CD4-positive, alpha-beta T cell treated with Interleukin-4 for 4 hours (primary cell): Measurements from ENCODE around the gene VWA5B2.

Experiments
- DNase-seq: peaks from one replicate; pipeline ENCODE4 v3.0.0-alpha.2; 2020

Gene VWA5B2

GRCh38 chr3:184229394-184230080, at the start of gene VWA5B2:
VWA5B2 (plus strand) TSS chr3:184229585; CDS start chr3:184230529, 944 bp downstream.
- DNase-seq: peak; percentile 62

GRCh38 chr3:184180165-184180564, 49.2 kb upstream of the VWA5B2 start:
- DNase-seq: no peak

GRCh38 chr3:184181596-184181995, 47.8 kb upstream of the VWA5B2 start:
- no peak for DNase-seq

DNA sequence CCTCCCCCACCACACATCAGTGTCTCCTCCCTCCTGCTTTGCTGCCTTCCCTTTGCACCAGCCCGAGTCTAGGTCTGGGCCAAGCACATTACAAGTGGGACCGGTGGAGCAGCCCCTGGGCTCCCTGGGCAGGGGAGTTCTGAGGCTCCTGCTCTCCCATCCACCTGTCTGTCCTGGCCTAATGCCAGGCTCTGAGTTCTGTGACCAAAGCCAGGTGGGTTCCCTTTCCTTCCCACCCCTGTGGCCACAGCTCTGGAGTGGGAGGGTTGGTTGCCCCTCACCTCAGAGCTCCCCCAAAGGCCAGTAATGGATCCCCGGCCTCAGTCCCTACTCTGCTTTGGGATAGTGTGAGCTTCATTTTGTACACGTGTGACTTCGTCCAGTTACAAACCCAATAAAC, 45.7 kb upstream of the VWA5B2 start:
- DNase-seq: no peak

DNA sequence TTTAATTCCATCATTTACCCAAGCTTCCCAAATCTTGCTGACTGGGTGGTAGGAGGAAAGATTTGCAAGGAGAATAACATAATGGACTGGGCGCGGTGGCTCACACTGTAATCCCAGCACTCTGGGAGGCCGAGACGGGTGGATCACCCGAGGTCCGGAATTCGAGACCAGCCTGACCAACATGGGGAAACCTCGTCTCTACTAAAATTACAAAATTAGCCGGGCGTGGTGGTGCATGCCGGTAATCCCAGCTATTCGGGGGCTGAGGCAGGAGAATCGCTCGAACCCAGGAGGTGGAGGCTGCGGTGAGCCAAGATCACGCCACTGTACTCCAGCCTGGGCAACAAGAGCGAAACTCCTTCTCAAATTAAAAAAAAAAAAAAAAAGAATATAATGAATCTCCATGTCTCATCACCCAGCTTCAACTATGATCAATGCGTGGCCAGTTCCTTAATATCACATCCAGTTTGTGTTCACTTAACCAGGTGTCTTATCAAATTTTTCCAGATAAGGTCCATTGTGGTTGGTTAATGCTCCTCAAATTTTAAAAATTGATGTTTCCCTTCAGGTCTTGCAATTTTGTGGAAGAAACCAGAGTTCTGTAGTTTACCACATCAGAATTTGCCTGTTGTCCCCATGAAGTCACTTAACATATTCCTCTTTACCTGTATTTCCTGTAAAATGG, 44.7 kb upstream of the VWA5B2 start:
- no peak for DNase-seq

DNA sequence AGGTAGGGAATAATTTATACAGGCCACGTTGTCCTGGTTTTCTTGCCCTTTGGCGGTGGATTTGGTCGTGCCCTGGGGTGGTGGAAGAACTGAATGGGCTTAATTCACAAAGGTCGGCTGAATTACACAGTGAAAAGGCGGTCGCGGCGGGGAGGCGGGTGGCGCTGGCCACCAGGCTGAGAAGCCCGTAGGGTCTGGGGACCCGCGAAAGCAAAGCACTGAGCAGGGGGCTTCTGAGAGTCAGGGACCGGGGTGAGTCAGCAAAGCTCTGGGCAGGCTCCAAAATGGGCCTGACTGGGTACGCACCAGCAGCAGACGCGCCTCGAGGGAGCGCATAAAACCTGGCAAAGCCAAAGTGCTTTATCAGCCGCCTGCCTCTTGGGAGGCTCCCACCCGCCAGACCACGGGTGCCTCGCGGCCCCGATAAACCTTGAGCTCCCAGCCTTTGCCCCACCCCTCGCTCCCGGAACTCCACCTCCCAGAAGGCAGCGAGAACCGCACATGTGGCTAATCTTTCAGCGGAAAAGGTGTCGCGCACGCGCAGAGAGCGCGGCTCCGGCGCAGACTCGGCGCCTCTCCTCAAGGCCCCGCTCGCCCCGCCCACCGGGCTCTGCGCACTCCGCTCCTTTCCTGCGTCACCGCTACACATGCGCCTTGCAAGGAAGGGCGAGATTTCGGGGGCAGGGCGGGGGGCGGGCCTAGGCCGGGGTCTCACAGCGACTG, 43.8 kb upstream of the VWA5B2 start:
- DNase-seq: peak; percentile 99

- no peak for DNase-seq
These were observed 43.0 kb upstream of the VWA5B2 start, which contains the start of gene ABCF3 for GRCh38 chr3:184186184-184186901. ABCF3 (plus strand) TSS chr3:184186199; CDS start chr3:184186208, 9 bp downstream.

DNA sequence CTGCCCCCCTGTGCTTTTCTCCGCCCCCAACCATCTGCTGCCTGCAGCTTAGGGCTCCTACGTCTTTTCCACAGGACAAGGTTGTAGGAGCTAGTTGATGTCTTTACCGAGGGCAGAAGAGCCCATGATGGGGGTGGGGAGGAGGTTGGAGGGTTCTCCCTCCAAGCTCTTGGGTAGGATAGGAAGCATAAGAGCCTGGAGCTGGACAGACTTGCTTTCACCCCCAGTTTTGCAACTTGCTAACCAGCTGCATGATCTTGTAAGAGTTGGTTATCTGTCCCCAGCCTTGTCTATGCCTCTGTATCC, 42.5 kb upstream of the VWA5B2 start:
- no peak for DNase-seq

DNA sequence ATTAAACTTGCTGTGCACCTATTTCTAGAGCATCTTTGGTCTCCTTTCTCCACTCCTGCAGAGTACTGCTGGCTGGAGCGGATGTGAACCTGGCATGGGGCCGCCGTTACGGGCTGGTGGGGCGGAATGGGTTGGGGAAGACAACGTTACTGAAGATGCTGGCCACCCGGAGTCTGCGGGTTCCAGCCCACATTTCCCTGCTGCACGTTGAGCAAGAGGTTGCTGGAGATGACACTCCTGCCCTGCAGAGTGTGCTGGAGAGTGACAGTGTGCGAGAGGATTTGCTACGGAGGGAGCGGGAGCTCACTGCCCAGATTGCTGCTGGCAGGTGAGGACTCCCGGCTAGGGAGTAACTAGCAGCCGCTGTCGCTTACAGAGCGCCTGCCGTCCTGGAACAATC, 41.3 kb upstream of the VWA5B2 start:
- no peak for DNase-seq

- DNase-seq: no peak
These were observed 40.0 kb upstream of the VWA5B2 start for GRCh38 chr3:184189421-184189820.

GRCh38 chr3:184192889-184193288, 36.5 kb upstream of the VWA5B2 start:
- DNase-seq: no peak

DNA sequence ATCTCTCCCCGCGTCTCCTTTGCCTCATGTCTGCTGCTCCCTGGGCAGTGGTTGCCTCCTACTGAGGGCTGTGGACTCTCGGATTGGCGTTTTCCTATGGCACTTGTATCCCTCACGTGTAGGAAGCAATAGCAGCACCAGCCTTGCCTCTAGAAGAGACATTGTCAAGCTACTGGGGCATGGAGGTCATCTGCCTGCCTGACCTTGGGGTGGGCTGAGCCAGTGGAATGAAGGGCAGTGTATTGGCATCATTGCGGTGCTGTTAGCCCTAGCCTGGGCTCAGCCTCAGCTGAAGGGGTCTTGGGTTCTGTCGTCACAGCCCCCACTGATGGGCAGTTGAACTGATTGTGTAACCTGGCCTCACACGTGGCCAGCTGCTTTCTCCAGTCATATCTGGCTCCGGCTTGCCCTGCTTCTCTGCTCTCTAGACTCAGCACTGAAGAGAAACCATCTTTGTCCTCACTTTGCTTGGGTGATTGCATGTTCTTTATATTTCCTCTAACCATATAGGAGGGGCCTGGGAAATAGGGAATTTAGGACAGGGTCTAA, 35.3 kb upstream of the VWA5B2 start:
- no peak for DNase-seq

GRCh38 chr3:184196536-184196935, 32.8 kb upstream of the VWA5B2 start:
- DNase-seq: no peak

DNA sequence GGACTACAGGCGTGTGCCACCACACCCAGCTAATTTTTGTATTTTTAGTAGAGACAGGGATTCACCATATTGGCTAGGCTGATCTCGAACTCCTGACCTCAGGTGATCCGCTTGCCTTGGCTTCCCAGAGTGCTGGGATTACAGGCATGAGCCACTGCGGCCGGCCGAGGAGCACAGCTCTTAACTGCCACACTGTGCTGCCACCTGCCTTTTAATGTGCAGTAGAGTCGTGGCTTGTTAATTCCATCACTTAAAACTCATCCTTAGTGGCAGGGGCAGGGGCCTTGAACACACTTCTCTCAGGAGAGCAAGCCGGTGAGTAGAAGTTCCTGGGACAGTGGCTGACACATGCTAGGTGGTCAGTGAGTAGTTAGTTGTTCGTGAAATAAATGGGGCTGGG, 30.9 kb upstream of the VWA5B2 start:
- DNase-seq: no peak

DNA sequence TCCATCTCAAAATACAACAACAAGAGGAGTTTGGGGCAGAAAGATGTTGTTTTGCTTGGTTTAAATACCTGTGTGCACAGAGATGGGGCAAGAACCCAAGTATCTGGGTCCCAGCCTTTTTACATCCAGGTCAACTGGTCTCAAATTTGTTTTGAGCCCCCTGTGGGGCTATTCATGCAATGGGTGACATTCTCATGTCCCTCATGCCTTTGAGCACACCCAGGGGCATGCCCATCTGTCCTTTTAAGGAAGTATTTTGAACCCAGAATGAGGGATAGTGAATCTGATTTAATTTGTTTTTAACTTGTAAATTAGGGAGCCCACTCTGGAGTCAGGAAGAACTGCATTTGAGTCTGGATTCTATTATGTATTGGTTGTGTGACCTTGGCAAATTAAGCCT, 28.6 kb upstream of the VWA5B2 start:
- DNase-seq: no peak

DNA sequence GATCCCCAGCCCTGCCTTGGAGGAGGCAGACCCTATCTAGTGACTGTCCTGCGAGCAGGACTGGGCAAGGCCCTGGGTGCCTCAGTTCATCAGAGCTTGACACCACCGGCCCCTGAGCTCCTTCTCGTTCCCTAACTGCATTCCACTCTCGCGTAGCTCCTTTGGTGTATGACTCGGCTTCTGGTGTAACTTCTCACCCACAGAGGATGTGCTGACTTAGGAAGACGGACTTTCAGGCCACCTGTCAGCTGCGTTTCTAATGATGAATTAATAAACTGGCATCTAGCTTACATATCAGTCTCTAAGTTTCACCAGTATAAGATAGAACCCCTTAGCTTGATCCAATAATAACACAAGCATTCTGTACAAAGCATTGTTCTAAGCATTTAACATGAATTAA, 25.9 kb upstream of the VWA5B2 start:
- DNase-seq: no peak

DNA sequence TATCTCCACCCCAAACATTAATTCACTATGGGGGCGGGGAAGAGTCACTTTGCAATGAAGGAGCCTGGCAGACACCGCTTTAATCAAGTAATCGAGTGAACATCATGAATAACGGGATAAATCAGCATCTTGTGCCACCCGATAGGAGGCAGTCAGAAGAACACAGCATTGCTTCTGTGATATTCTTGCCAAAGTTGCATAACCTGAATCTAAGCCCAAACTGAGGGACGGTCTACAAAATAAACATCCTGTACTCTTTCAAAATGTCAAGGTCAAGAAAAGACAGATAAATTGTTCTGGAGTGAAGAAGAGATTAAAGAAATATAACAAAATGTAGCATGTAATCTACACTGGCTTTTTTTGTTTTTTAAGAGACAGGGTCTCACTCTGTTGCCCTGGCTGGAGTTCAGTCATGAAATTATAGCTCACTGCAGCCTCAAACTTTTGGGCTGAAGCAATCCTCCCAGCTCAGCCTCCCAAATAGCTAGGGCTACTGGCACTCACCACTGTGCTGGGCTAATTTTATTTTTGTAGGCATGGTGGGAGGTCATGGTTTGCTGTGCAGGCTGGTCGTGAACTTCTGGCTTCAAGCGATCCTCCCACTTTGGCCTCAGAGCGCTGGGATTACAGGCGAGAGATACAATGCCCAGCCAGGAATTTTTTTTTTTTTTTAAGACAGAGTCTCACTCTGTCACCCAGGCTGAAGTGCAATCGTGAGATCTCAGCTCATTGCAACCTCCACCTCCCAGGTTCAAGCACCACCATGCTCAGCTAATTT, 20.1 kb upstream of the VWA5B2 start:
- DNase-seq: no peak

DNA sequence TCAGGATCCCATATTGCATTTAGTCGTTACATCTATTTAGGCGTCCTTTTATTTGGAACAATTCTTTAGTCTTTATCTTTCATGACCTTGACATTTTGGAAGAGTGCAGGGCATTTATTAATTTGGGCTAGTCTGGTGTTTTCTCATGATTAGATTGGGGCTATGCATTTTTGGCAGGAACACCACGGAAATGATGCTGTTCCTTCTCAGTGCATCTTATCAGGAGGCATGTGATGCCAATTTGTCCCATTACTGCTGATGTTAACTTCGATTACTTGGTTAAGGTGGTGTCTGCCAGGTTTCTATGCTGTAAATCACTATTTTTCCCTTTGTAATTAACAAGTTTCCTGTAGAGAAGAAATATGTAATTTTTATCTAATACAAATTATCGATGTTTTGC, 18.1 kb upstream of the VWA5B2 start:
- no peak for DNase-seq

DNA sequence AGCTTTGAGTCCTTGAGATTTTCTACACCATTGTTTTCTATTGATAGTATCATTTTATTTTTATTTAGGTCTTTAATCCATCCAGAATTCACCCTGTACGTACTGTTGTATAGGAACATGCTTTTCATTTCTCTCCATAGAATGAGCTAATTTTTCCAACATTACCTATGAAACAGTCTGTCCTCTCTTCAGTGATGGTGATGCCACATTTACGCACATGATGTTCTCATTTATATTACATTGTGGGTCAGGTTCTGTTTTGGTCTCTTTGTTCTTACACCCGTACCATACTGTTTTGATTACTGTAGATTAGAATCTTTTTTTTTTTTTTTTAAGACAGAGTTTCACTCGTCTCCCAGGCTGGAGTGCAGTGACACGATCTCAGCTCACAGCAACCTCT, 17.7 kb upstream of the VWA5B2 start:
- DNase-seq: no peak

DNA sequence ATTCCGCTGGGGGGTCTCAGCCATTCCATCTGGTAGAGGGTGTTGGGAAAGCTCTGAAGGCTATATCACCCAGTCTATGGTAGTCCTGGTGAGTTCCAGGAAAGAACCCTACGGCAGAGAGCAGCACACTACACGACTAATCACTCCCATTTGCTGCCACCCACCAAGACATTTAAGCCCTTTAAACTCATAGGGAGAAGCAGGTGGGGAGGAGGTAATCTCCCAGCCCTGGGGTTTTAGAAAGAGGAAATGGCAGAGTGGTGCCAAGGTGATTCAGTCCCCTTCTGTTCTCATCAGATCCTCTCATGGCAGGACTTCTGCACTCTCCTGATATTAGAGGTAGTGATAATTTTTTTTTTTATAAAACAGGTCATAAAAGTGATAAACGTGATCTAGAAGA, 10.6 kb upstream of the VWA5B2 start:
- DNase-seq: no peak

- DNase-seq: no peak
These were observed 6.9 kb upstream of the VWA5B2 start for GRCh38 chr3:184222521-184222920.

GRCh38 chr3:184223946-184224345, 5.4 kb upstream of the VWA5B2 start:
- DNase-seq: no peak
